ENCODE data around the gene GDF2. TPM values are rescaled to one million over a fixed set of nuclear protein-coding genes. Genes with fewer than 3 reads are reported as not detected.

GDF2 gene
- total and polyA plus RNA-seq, 2 of the 4 experiments (the other 2 are of a cell fraction) = under 0.01 TPM; not detected in 1

DNA sequence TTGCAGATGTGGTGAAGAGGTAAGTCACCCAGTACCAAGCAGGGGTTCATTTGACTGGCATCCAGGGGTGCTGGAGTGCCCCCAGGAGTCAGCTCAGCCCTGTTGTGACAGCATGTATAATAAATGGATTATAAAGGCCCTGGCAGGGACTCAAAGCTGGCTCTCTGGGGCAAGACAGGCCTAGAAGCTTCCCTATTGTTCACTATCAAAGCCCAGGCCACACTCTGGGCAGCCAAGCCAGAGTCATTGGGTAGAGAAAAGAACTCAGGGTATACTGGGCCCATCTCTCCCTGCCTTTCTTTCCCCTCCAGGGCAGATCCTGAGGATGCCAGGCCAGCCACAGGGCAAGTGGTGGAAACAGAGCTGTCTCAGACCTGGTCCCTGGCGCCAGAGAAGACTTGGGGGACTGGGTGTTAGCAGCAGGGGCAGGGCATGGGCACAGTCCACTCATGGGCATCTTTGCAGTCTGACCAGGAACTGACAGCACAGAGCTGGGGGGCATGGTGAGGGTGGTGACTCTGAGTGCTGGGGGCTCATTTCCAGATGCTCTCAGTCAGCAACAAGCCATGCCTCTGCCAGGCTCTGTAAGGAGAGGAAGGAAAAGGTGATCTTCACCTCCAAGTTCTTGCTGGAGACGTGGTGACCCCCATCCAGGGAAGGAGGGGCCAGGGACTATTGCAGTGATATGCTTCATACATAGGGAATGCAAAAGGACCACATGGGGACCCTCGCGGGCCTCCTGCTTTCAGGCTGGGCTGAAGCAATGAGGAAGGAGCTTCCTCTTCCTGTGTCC, 37.6 kb downstream of the GDF2 start:
- H3K27me3 ChIP-seq (ENCODE audit: control insufficient read depth, insufficient read depth, low read length) = peaks cover 26% of the 10 kb centered on the region
- 50% methylated on average over 1 of the region's 4 CpGs; no CpG with 5 or more reads in 1 of the 2 experiments for WGBS, 2 experiments (ENCODE audit: extremely low coverage in 2 of 2, insufficient read length in 1 of 2)
- intact Hi-C loops (cut with micrococcal nuclease) = loop anchor here (2.0 kb wide), 1 partner anchor 79 kb away; no protein-coding TSS in a partner anchor
- no peak overlapping the region for H4K5ac ChIP-seq (ENCODE audit: low read depth, low read length)
- H3K9me1 ChIP-seq (ENCODE audit: insufficient read depth, low read length) = no peaks in the 10 kb centered on the region
- peak overlapping the region; percentile 16 for H2AFZ ChIP-seq (replicated peaks; ENCODE audit: low read length, poor library complexity)
- H3K79me1 ChIP-seq (ENCODE audit: low read depth in 1 of 2, low read length in 2 of 2) = no peaks in the 10 kb centered on the region
- no peak for DNase-seq
- H3K4me2 ChIP-seq (ENCODE audit: low read depth, low read length) = no peak overlapping the region
- H3K9me3 ChIP-seq (ENCODE audit: control insufficient read depth, insufficient read depth, low read length) = no peaks in the 10 kb centered on the region
- no peak overlapping the region for H2BK120ac ChIP-seq (ENCODE audit: low read depth, low read length)
- no peak overlapping the region for H3K23ac ChIP-seq (ENCODE audit: low read depth, low read length)
- TF ChIP-seq, protein P1, sequence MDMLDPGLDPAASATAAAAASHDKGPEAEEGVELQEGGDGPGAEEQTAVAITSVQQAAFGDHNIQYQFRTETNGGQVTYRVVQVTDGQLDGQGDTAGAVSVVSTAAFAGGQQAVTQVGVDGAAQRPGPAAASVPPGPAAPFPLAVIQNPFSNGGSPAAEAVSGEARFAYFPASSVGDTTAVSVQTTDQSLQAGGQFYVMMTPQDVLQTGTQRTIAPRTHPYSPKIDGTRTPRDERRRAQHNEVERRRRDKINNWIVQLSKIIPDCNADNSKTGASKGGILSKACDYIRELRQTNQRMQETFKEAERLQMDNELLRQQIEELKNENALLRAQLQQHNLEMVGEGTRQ (IDR thresholded peaks at IDR 0.05; ENCODE audit: low read depth, low read length) = no peak
- no peak for TF ChIP-seq RCOR1 (IDR thresholded peaks at IDR 0.05; ENCODE audit: insufficient replicate concordance, low read length)
- no peak for TF ChIP-seq MXI1 (IDR thresholded peaks at IDR 0.05; ENCODE audit: borderline replicate concordance, low read depth, low read length)
- TF ChIP-seq, protein P2, sequence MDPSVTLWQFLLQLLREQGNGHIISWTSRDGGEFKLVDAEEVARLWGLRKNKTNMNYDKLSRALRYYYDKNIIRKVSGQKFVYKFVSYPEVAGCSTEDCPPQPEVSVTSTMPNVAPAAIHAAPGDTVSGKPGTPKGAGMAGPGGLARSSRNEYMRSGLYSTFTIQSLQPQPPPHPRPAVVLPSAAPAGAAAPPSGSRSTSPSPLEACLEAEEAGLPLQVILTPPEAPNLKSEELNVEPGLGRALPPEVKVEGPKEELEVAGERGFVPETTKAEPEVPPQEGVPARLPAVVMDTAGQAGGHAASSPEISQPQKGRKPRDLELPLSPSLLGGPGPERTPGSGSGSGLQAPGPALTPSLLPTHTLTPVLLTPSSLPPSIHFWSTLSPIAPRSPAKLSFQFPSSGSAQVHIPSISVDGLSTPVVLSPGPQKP (IDR thresholded peaks at IDR 0.05; ENCODE audit: borderline replicate concordance, low read depth, low read length) = no peak
- TF ChIP-seq POLR2A (IDR thresholded peaks at IDR 0.05; ENCODE audit: low read depth, low read length) = no peak
- TF ChIP-seq SMC3 (IDR thresholded peaks at IDR 0.05; ENCODE audit: low read depth, low read length) = no peak
- TF ChIP-seq MAFK (IDR thresholded peaks at IDR 0.05; ENCODE audit: low read depth, low read length) = no peak
- no peak for TF ChIP-seq CTCF (conservative IDR thresholded peaks at IDR 0.05; ENCODE audit: low read depth, low read length)
- no peak for TF ChIP-seq MAZ (IDR thresholded peaks at IDR 0.05; ENCODE audit: borderline replicate concordance, low read depth, low read length)
- TF ChIP-seq CEBPB (IDR thresholded peaks at IDR 0.05; ENCODE audit: low read depth, low read length) = no peak
- no peak for TF ChIP-seq BHLHE40 (IDR thresholded peaks at IDR 0.05; ENCODE audit: low read depth, low read length)
- TF ChIP-seq CHD1 (IDR thresholded peaks at IDR 0.05; ENCODE audit: low read depth, low read length) = no peak
- no peak for TF ChIP-seq NFE2L2 (IDR thresholded peaks at IDR 0.05; ENCODE audit: low read depth, low read length)
- TF ChIP-seq RFX5 (IDR thresholded peaks at IDR 0.05; ENCODE audit: low read depth, low read length) = no peak
- TF ChIP-seq FOS (IDR thresholded peaks at IDR 0.05; ENCODE audit: low read depth, low read length) = no peak
- dilution Hi-C loops (cut with HindIII; ENCODE audit: low sequenced_read_pairs, unreplicated experiment) = no loop called here
- no peak overlapping the region for H3K4ac ChIP-seq (ENCODE audit: low read depth, low read length)
- no peak overlapping the region for H3K27ac ChIP-seq (ENCODE audit: insufficient read depth, low read length)
- H4K91ac ChIP-seq (ENCODE audit: insufficient read depth, low read depth, low read length) = no peak overlapping the region
- POLR2A ChIA-PET (ENCODE audit: unreplicated experiment) = no interaction called here
- in situ Hi-C loops (cut with MboI; ENCODE audit: low sequenced_read_pairs) = no loop called here
- H3K4me1 ChIP-seq (ENCODE audit: control insufficient read depth, insufficient read depth, low read length) = no peaks in the 10 kb centered on the region
- no peak overlapping the region for H2AK9ac ChIP-seq (replicated peaks; ENCODE audit: low read depth, low read length, poor library complexity)
- no TSS peak for BruUV-seq (replicated peaks)
- no peaks in the 10 kb centered on the region for H4K20me1 ChIP-seq (ENCODE audit: insufficient read depth, low read length)
- no peak overlapping the region for H3K14ac ChIP-seq (replicated peaks; ENCODE audit: low read depth, low read length)
- H3K4me3 ChIP-seq (ENCODE audit: insufficient read depth, low read depth, low read length) = no peak overlapping the region
- no peak overlapping the region for H2BK20ac ChIP-seq (ENCODE audit: low read depth, low read length)
- no peak for ATAC-seq (ENCODE audit: low read depth)
- no peak overlapping the region for H2AK5ac ChIP-seq (ENCODE audit: low read depth, low read length)
- H4K8ac ChIP-seq (ENCODE audit: low read depth in 2 of 2, low read length in 2 of 2) = no peak overlapping the region
- H3K36me3 ChIP-seq (ENCODE audit: control insufficient read depth, insufficient read depth, low read length) = no peaks in the 10 kb centered on the region
- H3K56ac ChIP-seq (ENCODE audit: extremely low read depth, insufficient read depth, low read length) = no peak overlapping the region
- H3K9ac ChIP-seq (ENCODE audit: low read depth, low read length) = no peak overlapping the region
- CTCF ChIA-PET = no interaction called here
- no peak overlapping the region for H2BK15ac ChIP-seq (ENCODE audit: low read depth, low read length)
- H2BK5ac ChIP-seq (ENCODE audit: low read depth, low read length, poor library complexity, severe bottlenecking) = no peak overlapping the region
- no peak overlapping the region for H3K18ac ChIP-seq (ENCODE audit: low read depth, low read length)
